DOHH2 (cell line): ENCODE results near the gene ADIG.

ENCODE experiments used
- H3F3A ChIP-seq: fragments of 200-600 bp; sonication (generic), shearing (Covaris generic); 2 replicates; pipeline ENCODE4 v1.6.0; 2016; ENCODE audit warnings: antibody characterized with exemption, mild to moderate bottlenecking; ENCODE audit not compliant: control insufficient read depth, insufficient read depth
- H3K27ac ChIP-seq: fragments of 200-600 bp; sonication (generic); 2 replicates; pipeline ENCODE4 v1.5.1; 2014; ENCODE audit warnings: low read depth, mild to moderate bottlenecking, low read length, moderate library complexity
- H3K27me3 ChIP-seq: fragments of 200-600 bp; sonication (generic); 2 replicates; pipeline ENCODE4 v1.6.1; 2014; ENCODE audit warnings: mild to moderate bottlenecking, low read length, mixed read lengths; ENCODE audit not compliant: control insufficient read depth
- H3K36me3 ChIP-seq: fragments of 200-600 bp; sonication (generic); 2 replicates; pipeline ENCODE4 v1.6.1; 2014; ENCODE audit warnings: mild to moderate bottlenecking, low read length, moderate library complexity, mixed read lengths; ENCODE audit not compliant: control insufficient read depth
- H3K4me1 ChIP-seq: fragments of 200-600 bp; sonication (generic); 2 replicates; pipeline ENCODE4 v1.6.1; 2014; ENCODE audit warnings: mild to moderate bottlenecking, low read length, mixed read lengths; ENCODE audit not compliant: control insufficient read depth
- H3K4me2 ChIP-seq: fragments of 200-600 bp; sonication (generic); 2 replicates; pipeline ENCODE4 v1.6.0; 2014; ENCODE audit warnings: mild to moderate bottlenecking, low read length, moderate library complexity
- H3K4me3 ChIP-seq: fragments of 200-600 bp; sonication (generic); 2 replicates; pipeline ENCODE4 v1.5.1; 2014; ENCODE audit warnings: mild to moderate bottlenecking, low read length, mixed read lengths
- H3K79me2 ChIP-seq: fragments of 200-600 bp; sonication (generic); 2 replicates; pipeline ENCODE4 v1.6.1; 2014; ENCODE audit warnings: mild to moderate bottlenecking, low read length, mixed read lengths; ENCODE audit not compliant: control insufficient read depth
- H3K9me2 ChIP-seq: fragments of 200-600 bp; sonication (generic); replicated peaks from 2 replicates; pipeline ENCODE4 v1.6.1; 2014; ENCODE audit warnings: mild to moderate bottlenecking, low read length, mixed read lengths; ENCODE audit not compliant: control insufficient read depth
- H3K9me3 ChIP-seq: fragments of 200-600 bp; sonication (generic); 2 replicates; pipeline ENCODE4 v1.6.1; 2014; ENCODE audit warnings: antibody characterized with exemption, low read length, mixed read lengths; ENCODE audit not compliant: control insufficient read depth, insufficient read depth
- H4K20me1 ChIP-seq: fragments of 200-600 bp; sonication (generic); 2 replicates; pipeline ENCODE4 v1.6.0; 2014; ENCODE audit warnings: low read depth, mild to moderate bottlenecking, antibody characterized with exemption, low read length, moderate library complexity; ENCODE audit not compliant: control insufficient read depth, insufficient read depth
- CTCF ChIP-seq: fragments of 200-600 bp; sonication (generic); IDR thresholded peaks from one replicate; pipeline ENCODE4 v1.5.1; 2014; ENCODE audit warnings: antibody characterized with exemption, mild to moderate bottlenecking, low read depth, low read length; ENCODE audit not compliant: poor library complexity, severe bottlenecking
- EZH2phosphoT487 ChIP-seq: fragments of 200-600 bp; sonication (generic); IDR thresholded peaks from 2 replicates; pipeline ENCODE4 v1.6.1; 2017; ENCODE audit warnings: borderline replicate concordance, mild to moderate bottlenecking, antibody characterized with exemption, low read length, moderate library complexity, mixed read lengths

ADIG gene

GRCh38 chr20:38537176-38537575 lies 43.8 kb upstream of the ADIG start:
- Histone ChIP-seq H3K4me2 (no peak overlapping the region), H3K79me2 (no peaks in the 10 kb centered on the region), H3K27me3 (no peaks in the 10 kb centered on the region), H3F3A (no peaks in the 10 kb centered on the region), H3K27ac (no peak overlapping the region), H3K9me3 (no peaks in the 10 kb centered on the region), H3K9me2 (no peaks in the 10 kb centered on the region), H3K36me3 (peaks cover 70% of the 10 kb centered on the region), H3K4me1 (no peaks in the 10 kb centered on the region), H4K20me1 (no peaks in the 10 kb centered on the region), H3K4me3 (no peak overlapping the region)
- no peak for TF ChIP-seq CTCF
- no peak for TF ChIP-seq EZH2phosphoT487

- Histone ChIP-seq H3K79me2 (no peaks in the 10 kb centered on the region), H4K20me1 (no peaks in the 10 kb centered on the region), H3K4me3 (no peak overlapping the region), H3K4me1 (no peaks in the 10 kb centered on the region), H3K27ac (no peak overlapping the region), H3F3A (no peaks in the 10 kb centered on the region), H3K4me2 (no peak overlapping the region), H3K36me3 (peaks cover 68% of the 10 kb centered on the region), H3K9me3 (no peaks in the 10 kb centered on the region), H3K27me3 (no peaks in the 10 kb centered on the region), H3K9me2 (no peaks in the 10 kb centered on the region)
- no peak for TF ChIP-seq CTCF
- TF ChIP-seq EZH2phosphoT487: no peak
Measured at GRCh38 chr20:38538789-38539188, 42.2 kb upstream of the ADIG start.

- no peaks in the 10 kb centered on the region for H3K9me3 ChIP-seq
- no peaks in the 10 kb centered on the region for H3K4me1 ChIP-seq
Measured at GRCh38 chr20:38543014-38543906, 37.7 kb upstream of the ADIG start.

More at GRCh38 chr20:38543014-38543906, 37.7 kb upstream of the ADIG start:
- H3K4me3 ChIP-seq: no peak overlapping the region
- H3K9me2 ChIP-seq: no peaks in the 10 kb centered on the region
- H3K4me2 ChIP-seq: no peak overlapping the region
- TF ChIP-seq CTCF (no peak), EZH2phosphoT487 (no peak)
- peaks cover 62% of the 10 kb centered on the region for H3K36me3 ChIP-seq
- H3F3A ChIP-seq: no peaks in the 10 kb centered on the region
- H3K79me2 ChIP-seq: no peaks in the 10 kb centered on the region
- no peaks in the 10 kb centered on the region for H3K27me3 ChIP-seq
- no peaks in the 10 kb centered on the region for H4K20me1 ChIP-seq
- H3K27ac ChIP-seq: no peak overlapping the region
